ENCODE results near the gene DRG2.

The DRG2 gene

DNA sequence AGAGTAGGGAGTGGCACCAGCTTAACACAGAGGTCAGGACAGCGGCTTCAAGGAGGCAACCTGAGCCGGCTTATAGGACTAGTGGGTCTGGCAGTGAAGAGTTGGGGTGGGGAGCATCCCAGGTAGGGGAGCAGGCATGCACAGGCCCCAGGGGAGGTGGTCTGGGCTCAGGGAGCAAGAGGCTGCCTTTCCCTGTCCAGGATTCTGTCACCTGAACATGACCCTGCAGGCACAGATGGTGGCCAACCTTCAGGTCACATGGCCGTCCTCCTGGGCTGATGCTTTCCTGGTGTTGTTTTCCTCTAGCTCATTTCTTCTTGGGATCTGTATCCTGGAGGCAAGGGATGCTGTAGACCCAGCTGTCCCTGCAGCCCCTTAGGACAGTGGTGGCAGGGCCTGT, 17.3 kb downstream of the DRG2 start:
- TF ChIP-seq FOXM1 (IDR thresholded peaks at IDR 0.05; ENCODE audit: borderline replicate concordance, low read depth) (no peak), EGR1 (IDR thresholded peaks at IDR 0.05) (no peak), TCF12 (IDR thresholded peaks at IDR 0.05; ENCODE audit: low read depth) (no peak), CREB1 (IDR thresholded peaks at IDR 0.05; ENCODE audit: low read depth) (no peak), CEBPB (IDR thresholded peaks at IDR 0.05) (no peak), TEAD4 (IDR thresholded peaks at IDR 0.05) (no peak), TAF1 (IDR thresholded peaks at IDR 0.05; ENCODE audit: low read depth) (no peak), NFIC (IDR thresholded peaks at IDR 0.05) (no peak), ZBTB7A (IDR thresholded peaks at IDR 0.05; ENCODE audit: low read depth) (no peak), RAD21 (IDR thresholded peaks at IDR 0.05; ENCODE audit: low read depth) (no peak), EP300 (IDR thresholded peaks at IDR 0.05; ENCODE audit: borderline replicate concordance) (no peak), YY1 (IDR thresholded peaks at IDR 0.05; ENCODE audit: low read depth) (no peak)
- TF ChIP-seq, protein P1, sequence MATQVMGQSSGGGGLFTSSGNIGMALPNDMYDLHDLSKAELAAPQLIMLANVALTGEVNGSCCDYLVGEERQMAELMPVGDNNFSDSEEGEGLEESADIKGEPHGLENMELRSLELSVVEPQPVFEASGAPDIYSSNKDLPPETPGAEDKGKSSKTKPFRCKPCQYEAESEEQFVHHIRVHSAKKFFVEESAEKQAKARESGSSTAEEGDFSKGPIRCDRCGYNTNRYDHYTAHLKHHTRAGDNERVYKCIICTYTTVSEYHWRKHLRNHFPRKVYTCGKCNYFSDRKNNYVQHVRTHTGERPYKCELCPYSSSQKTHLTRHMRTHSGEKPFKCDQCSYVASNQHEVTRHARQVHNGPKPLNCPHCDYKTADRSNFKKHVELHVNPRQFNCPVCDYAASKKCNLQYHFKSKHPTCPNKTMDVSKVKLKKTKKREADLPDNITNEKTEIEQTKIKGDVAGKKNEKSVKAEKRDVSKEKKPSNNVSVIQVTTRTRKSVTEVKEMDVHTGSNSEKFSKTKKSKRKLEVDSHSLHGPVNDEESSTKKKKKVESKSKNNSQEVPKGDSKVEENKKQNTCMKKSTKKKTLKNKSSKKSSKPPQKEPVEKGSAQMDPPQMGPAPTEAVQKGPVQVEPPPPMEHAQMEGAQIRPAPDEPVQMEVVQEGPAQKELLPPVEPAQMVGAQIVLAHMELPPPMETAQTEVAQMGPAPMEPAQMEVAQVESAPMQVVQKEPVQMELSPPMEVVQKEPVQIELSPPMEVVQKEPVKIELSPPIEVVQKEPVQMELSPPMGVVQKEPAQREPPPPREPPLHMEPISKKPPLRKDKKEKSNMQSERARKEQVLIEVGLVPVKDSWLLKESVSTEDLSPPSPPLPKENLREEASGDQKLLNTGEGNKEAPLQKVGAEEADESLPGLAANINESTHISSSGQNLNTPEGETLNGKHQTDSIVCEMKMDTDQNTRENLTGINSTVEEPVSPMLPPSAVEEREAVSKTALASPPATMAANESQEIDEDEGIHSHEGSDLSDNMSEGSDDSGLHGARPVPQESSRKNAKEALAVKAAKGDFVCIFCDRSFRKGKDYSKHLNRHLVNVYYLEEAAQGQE (IDR thresholded peaks at IDR 0.05; ENCODE audit: low read depth), result no peak
- TF ChIP-seq, protein P2, sequence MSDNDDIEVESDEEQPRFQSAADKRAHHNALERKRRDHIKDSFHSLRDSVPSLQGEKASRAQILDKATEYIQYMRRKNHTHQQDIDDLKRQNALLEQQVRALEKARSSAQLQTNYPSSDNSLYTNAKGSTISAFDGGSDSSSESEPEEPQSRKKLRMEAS (IDR thresholded peaks at IDR 0.05), result no peak
- TF ChIP-seq, protein P3, sequence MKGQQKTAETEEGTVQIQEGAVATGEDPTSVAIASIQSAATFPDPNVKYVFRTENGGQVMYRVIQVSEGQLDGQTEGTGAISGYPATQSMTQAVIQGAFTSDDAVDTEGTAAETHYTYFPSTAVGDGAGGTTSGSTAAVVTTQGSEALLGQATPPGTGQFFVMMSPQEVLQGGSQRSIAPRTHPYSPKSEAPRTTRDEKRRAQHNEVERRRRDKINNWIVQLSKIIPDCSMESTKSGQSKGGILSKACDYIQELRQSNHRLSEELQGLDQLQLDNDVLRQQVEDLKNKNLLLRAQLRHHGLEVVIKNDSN (IDR thresholded peaks at IDR 0.05), result no peak

DNA sequence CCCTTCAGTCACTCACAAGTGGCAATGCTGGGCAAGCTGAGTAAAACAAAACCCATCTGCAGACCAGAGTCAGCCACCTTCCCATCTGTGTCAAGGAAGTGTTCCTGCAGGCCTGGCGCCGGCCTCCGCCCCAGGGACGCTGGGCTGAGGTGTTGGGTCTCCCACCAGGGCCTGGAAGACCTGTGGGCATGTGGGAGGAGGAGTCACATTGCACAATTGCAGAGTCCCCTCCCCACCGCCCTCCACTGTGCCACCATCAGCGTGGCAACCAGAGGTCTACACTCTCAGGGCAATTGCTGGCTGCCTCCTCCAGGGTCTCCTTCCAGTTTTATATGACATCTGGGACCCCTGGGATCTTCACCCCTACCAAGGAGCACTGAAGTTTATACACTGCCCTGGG, 17.8 kb downstream of the DRG2 start:
- TF ChIP-seq RAD21 (IDR thresholded peaks at IDR 0.05; ENCODE audit: low read depth) (no peak), NFIC (IDR thresholded peaks at IDR 0.05) (no peak), EP300 (IDR thresholded peaks at IDR 0.05; ENCODE audit: borderline replicate concordance) (no peak), TCF12 (IDR thresholded peaks at IDR 0.05; ENCODE audit: low read depth) (no peak), ZBTB7A (IDR thresholded peaks at IDR 0.05; ENCODE audit: low read depth) (no peak), CEBPB (IDR thresholded peaks at IDR 0.05) (no peak), FOXM1 (IDR thresholded peaks at IDR 0.05; ENCODE audit: borderline replicate concordance, low read depth) (no peak)
- TF ChIP-seq, protein P3 (IDR thresholded peaks at IDR 0.05), result no peak

DNA sequence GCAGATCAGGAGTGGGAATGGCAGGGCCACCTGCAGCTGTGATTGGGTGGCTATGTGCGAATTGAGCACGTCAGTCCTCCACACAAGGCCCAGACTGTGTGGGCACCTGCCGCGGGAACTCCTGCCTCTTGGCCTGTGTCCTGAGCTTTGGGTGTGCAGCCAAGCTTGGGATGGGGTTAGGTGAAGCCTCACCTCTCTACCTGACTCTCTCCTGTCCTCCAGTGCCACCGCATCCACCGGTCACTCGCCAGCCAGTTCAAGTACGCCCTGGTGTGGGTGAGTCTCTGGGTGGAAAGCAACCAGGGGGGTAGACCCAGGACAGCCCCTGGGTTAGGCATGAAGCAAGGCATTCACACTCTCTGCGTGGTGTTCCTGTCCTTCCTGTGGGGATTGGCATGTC, 18.5 kb downstream of the DRG2 start:
- TF ChIP-seq TEAD4 (IDR thresholded peaks at IDR 0.05), result no peak
- no peak for TF ChIP-seq EGR1 (IDR thresholded peaks at IDR 0.05)

DNA sequence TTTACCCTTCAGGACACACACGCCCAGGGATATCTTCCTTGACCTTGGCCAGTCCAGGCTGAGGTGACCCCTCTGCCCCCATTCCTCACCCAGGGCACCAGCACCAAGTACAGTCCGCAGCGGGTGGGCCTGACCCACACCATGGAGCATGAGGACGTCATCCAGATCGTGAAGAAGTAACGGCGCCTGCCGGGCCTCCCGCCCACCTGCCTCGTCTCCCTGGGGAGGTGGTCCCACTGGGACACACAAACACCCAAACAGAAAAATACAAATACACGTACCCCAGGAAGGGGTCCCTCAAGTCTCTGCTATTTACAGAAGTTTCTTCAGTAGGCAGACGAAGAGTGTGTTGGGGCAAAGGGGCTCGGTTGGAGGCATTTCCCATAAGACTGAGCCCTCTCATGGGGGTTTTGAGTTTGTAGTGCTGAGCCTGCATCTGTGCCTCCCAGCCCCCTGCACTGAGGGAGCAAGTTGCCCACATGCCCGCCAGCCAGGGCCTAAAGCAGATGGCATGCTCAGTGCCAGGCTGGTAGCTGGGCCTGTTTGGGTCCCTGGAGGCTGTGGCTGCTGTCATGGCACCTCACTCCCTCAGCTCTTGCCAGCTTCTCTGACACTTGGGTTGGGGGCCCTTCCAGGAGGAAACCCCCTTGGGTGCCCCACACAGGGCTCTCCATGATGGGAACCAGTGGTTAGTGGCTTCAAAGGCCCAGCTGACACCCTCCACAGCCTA, 19.5 kb downstream of the DRG2 start:
- TF ChIP-seq RAD21 (IDR thresholded peaks at IDR 0.05; ENCODE audit: low read depth) (no peak), TEAD4 (IDR thresholded peaks at IDR 0.05) (no peak), TCF12 (IDR thresholded peaks at IDR 0.05; ENCODE audit: low read depth) (no peak), EGR1 (IDR thresholded peaks at IDR 0.05) (no peak), EP300 (IDR thresholded peaks at IDR 0.05; ENCODE audit: borderline replicate concordance) (no peak), CREB1 (IDR thresholded peaks at IDR 0.05; ENCODE audit: low read depth) (no peak), NFIC (IDR thresholded peaks at IDR 0.05) (no peak), TAF1 (IDR thresholded peaks at IDR 0.05; ENCODE audit: low read depth) (no peak), YY1 (IDR thresholded peaks at IDR 0.05; ENCODE audit: low read depth) (no peak)
- TF ChIP-seq, protein P3 (IDR thresholded peaks at IDR 0.05), result no peak

DNA sequence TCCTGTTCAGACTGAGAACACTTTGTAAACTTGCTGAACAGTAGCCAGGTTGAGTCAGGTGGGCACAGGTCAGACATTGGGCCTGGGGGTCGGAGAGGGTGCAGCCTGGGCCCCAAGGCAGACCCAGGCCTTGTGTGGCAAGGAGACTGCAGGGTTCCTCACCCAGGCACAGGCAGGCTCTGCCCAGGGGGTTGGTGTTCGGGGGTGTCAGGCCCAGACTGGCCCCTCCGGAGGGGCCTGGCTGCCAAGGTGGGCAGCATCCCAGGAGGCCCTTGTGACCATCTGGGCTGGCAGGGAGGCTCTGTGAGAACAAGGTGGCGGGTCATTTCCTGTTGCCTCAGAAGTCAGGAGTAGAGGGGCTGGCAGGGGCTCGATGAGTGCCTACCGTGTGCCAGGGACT, 20.2 kb downstream of the DRG2 start:
- TF ChIP-seq EGR1 (IDR thresholded peaks at IDR 0.05), result no peak
- no peak for TF ChIP-seq FOXM1 (IDR thresholded peaks at IDR 0.05; ENCODE audit: borderline replicate concordance, low read depth)
- TF ChIP-seq CEBPB (IDR thresholded peaks at IDR 0.05), result no peak
- TF ChIP-seq RAD21 (IDR thresholded peaks at IDR 0.05; ENCODE audit: low read depth), result no peak
- TF ChIP-seq, protein P2 (IDR thresholded peaks at IDR 0.05), result no peak
- TF ChIP-seq TAF1 (IDR thresholded peaks at IDR 0.05; ENCODE audit: low read depth), result no peak
- TF ChIP-seq, protein P1 (IDR thresholded peaks at IDR 0.05; ENCODE audit: low read depth), result no peak
- no peak for TF ChIP-seq YY1 (IDR thresholded peaks at IDR 0.05; ENCODE audit: low read depth)
- 0 out of 2 replicates have a peak, but pooled peaks have one; percentile 33 for TF ChIP-seq ZBTB7A (IDR thresholded peaks at IDR 0.05; ENCODE audit: low read depth)
